Neutrophil (primary cell): ENCODE measurements around the gene TSTD1.
"Not testable (repeated sequence)": the region's sequence is repeated elsewhere in the genome, so short reads cannot be mapped to it uniquely, and the experiment has no call there.

Experiments used
- H3K27ac ChIP-seq: fragments of 200-600 bp; sonication (generic); 2 replicates; pipeline ENCODE4 v1.5.1; 2016; ENCODE audit warnings: mild to moderate bottlenecking, moderate library complexity
- H3K27me3 ChIP-seq: fragments of 200-600 bp; sonication (generic); 2 replicates; pipeline ENCODE4 v1.6.0; 2016; ENCODE audit warnings: mild to moderate bottlenecking
- H3K36me3 ChIP-seq: fragments of 200-600 bp; sonication (generic); 2 replicates; pipeline ENCODE4 v1.5.1; 2017
- H3K4me1 ChIP-seq, 2 experiments: fragments of 200-600 bp in 1 of 2; sonication (generic) in 1 of 2; 1 replicate in 1 of 2; 2 replicates in 1 of 2; pipeline versions ENCODE4 v1.5.1 to v1.6.1; 2013 to 2016; ENCODE audit warnings: low read depth in 1 of 2, low read length in 1 of 2, mild to moderate bottlenecking in 1 of 2, moderate library complexity in 1 of 2; ENCODE audit not compliant: control insufficient read depth in 1 of 2, insufficient read depth in 1 of 2
- H3K4me3 ChIP-seq, 2 experiments: fragments of 200-600 bp in 1 of 2; sonication (generic) in 1 of 2; 1 replicate in 1 of 2; 2 replicates in 1 of 2; pipeline ENCODE4 v1.5.1; 2013 to 2016; ENCODE audit warnings: low read depth in 1 of 2, low read length in 1 of 2, mild to moderate bottlenecking in 1 of 2, moderate library complexity in 1 of 2
- H3K9me3 ChIP-seq: fragments of 200-600 bp; sonication (generic); 2 replicates; pipeline ENCODE4 v1.5.1; 2016
- TF ChIP-seq, protein P1 (sequence below): fragments of 200-600 bp; sonication (generic); IDR thresholded peaks from 2 replicates; pipeline ENCODE4 v1.5.1; 2016; ENCODE audit warnings: antibody characterized with exemption

Gene TSTD1

DNA sequence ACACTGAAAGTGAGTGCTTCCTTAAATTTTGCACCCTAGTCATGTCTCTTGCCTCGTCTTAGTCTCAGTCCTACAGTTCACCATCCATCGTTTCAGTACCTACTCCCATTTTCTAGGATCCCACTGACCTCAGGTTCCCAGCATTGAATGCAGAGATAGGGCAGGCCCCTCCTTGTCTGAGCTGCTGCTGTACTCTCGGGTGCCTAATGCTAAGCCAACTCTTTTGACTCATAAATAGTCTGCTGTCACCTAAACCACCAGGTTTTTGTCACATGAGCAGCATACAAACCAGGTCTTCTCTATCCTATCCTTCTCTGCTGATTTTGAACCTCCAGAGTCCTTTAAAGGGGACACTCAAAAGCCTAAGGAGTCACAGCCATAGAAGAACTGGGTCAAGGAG is 27.9 kb upstream of the TSTD1 start:
- Histone ChIP-seq H3K27me3 (no peaks in the 10 kb centered on the region), H3K27ac (peak overlapping the region; percentile 99), H3K36me3 (peaks cover 46% of the 10 kb centered on the region), H3K4me1 (peaks cover 71 to 78% of the 10 kb centered on the region in 2 experiments), H3K9me3 (no peaks in the 10 kb centered on the region), H3K4me3 (peak overlapping the region; percentile 80 to 100)
- TF ChIP-seq, protein P1, sequence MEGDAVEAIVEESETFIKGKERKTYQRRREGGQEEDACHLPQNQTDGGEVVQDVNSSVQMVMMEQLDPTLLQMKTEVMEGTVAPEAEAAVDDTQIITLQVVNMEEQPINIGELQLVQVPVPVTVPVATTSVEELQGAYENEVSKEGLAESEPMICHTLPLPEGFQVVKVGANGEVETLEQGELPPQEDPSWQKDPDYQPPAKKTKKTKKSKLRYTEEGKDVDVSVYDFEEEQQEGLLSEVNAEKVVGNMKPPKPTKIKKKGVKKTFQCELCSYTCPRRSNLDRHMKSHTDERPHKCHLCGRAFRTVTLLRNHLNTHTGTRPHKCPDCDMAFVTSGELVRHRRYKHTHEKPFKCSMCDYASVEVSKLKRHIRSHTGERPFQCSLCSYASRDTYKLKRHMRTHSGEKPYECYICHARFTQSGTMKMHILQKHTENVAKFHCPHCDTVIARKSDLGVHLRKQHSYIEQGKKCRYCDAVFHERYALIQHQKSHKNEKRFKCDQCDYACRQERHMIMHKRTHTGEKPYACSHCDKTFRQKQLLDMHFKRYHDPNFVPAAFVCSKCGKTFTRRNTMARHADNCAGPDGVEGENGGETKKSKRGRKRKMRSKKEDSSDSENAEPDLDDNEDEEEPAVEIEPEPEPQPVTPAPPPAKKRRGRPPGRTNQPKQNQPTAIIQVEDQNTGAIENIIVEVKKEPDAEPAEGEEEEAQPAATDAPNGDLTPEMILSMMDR, result no peak

DNA sequence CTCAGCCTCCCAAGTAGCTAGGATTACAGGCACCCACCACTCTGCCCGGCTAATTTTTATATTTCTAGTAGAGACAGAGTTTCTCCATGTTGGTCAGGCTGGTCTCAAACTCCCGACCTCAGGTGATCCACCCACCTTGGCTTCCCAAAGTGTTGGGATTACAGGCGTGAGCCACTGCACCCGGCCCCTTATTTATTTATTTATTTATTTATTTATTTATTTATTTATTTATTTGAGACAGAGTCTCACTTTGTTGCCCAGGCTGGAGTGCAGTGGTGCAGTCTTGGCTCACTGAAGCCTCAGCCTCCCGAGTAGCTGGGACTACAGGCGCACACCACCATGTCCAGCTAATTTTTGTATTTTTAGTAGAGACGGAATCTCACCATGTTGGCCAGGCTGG is 26.9 kb upstream of the TSTD1 start:
- Histone ChIP-seq H3K36me3 (peaks cover 56% of the 10 kb centered on the region), H3K4me3 (peak overlapping the region in 1 of 2 experiments; percentile 80), H3K4me1 (peaks cover 61 to 77% of the 10 kb centered on the region in 2 experiments), H3K27ac (peak overlapping the region; percentile 99)
- not testable (repeated sequence) for H3K27me3 ChIP-seq, H3K9me3 ChIP-seq

DNA sequence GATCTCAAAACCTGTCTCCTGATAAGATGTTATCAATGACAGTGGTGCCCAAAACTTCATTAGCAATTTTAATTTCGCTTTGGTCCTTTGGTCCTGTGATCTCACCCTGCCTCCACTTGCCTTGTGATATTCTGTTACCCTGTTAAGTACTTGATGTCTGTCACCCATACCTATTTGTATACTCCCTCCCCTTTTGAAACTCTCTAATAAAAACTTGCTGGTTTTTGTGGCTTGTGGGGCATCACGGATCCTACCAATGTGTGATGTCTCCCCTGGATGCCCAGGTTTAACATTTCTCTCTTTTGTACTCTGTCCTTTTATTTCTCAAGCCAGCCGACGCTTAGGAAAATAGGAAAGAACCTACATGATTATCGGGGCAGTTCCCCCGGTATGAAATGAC is 25.2 kb upstream of the TSTD1 start:
- H3K27me3 ChIP-seq, H3K9me3 ChIP-seq: not testable (repeated sequence)
- H3K27ac ChIP-seq, result peak overlapping the region; percentile 43
- peaks cover 71% of the 10 kb centered on the region for H3K36me3 ChIP-seq
- H3K4me1 ChIP-seq, result peaks cover 55 to 70% of the 10 kb centered on the region in 2 experiments
- H3K4me3 ChIP-seq, result peak overlapping the region in 1 of 2 experiments; percentile 80

DNA sequence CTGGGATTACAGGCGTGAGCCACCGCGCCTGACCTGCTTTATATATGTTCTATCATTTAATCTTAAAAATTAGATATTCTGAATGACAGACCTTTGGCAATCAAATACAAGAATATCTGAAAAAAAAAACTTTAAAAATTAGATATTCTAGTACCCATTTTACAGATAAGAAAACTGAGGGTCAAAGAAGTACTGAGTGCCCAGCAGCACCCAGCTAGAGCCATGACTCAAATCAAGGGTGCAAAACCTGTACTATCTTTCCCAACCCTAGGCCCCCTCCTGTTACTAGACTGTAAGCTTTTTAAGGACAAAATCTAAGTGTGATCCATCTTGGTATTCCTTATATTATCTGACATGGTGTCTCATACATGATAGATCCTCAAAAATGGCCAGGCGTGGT is 22.7 kb upstream of the TSTD1 start:
- peak overlapping the region; percentile 43 for H3K27ac ChIP-seq
- no peak overlapping the region for H3K4me3 ChIP-seq
- H3K36me3 ChIP-seq, result peaks cover 91% of the 10 kb centered on the region
- peaks cover 37 to 50% of the 10 kb centered on the region in 2 experiments for H3K4me1 ChIP-seq
- TF ChIP-seq, protein P1, result no peak
- H3K27me3 ChIP-seq, result no peaks in the 10 kb centered on the region
- H3K9me3 ChIP-seq, result no peaks in the 10 kb centered on the region

DNA sequence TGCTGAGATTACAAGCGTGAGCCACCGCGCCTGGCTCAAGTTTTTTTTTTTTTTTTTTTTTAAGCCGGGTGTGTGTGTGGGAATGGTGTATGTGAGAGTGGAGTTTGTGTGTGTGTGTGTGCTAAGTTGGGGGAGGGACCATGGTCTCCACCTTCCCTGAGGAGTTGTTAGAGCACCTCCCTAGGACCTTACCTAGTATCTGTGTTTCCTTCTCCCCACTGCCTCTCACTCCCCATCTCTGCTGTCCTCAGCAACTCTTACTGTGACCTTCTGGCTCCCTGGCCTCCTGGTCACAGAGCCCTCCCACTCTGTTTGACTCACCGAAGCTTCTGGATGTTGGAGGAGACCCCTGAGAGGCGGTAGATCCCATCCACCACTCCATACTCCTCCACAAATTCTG is 20.5 kb upstream of the TSTD1 start:
- Histone ChIP-seq H3K36me3 (peaks cover 95% of the 10 kb centered on the region), H3K27me3 (no peaks in the 10 kb centered on the region), H3K4me1 (peaks cover 18 to 30% of the 10 kb centered on the region in 2 experiments), H3K4me3 (no peak overlapping the region), H3K27ac (peak overlapping the region; percentile 65), H3K9me3 (no peaks in the 10 kb centered on the region)
- TF ChIP-seq, protein P1, result no peak

DNA sequence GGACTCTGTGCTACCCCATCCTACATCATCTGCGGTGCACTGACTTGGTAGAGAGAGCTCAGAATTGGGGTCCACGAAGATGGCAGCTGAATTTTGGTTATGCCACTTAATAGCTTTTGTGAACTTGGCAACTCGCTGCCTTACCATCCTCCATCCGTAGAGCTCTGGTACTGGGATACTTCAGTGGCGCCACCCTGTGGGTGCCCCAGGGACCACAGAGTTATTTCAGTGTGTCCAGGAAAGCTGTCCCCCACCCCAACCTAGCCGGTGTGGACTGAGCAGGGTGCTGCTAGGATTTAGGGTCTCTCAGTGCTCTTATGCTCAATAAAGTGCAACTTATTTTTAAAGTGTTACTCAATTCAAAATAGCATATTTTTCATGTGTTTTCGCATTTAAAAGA is 16.0 kb upstream of the TSTD1 start:
- H3K36me3 ChIP-seq, result peaks cover 99% of the 10 kb centered on the region
- H3K27ac ChIP-seq, result peak overlapping the region; percentile 39

More for the DNA sequence above, 16.0 kb upstream of the TSTD1 start:
- Histone ChIP-seq H3K4me1 (peaks cover 2 to 5% of the 10 kb centered on the region in 2 experiments), H3K27me3 (no peaks in the 10 kb centered on the region), H3K4me3 (no peak overlapping the region), H3K9me3 (no peaks in the 10 kb centered on the region)
- TF ChIP-seq, protein P1, result peak; percentile 61
